HL-60 (cell line): Measurements from ENCODE around the gene TMEM242.

Experiments used
- CTCF ChIP-seq: IDR thresholded peaks from one replicate; pipeline ENCODE4 v1.5.1; 2011; ENCODE audit warnings: low read length, control low read depth, inconsistent platforms; ENCODE audit not compliant: insufficient read depth
- POLR2AphosphoS5 ChIP-seq: IDR thresholded peaks from 2 replicates; pipeline ENCODE4 v1.6.1; 2012; ENCODE audit warnings: low read depth
- TF ChIP-seq, protein P1 (sequence below): IDR thresholded peaks from 2 replicates; pipeline ENCODE4 v1.6.1; 2012; ENCODE audit warnings: low read depth; ENCODE audit not compliant: insufficient replicate concordance

DNA sequence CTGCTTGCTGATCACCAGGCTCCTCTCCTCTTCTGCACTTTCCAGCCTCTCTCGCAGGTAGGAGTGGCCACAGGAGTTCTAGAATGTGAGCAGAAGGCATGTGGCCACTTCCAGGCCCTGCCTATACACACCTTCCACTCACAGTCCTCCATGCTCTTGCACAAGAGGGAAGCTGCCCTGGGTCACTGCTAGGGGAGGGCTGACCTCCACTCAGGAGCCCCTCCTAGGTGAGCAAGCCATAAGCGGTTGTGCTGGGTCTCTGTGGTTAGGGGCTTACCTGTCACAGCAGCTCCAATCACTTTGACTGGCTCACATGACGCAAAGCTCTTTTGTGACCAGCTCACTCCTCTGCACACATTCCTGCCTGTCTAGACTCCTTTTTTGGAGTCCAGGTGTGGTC lies 68.2 kb downstream of the TMEM242 start:
- TF ChIP-seq CTCF (no peak), POLR2AphosphoS5 (no peak)
- TF ChIP-seq, protein P1, sequence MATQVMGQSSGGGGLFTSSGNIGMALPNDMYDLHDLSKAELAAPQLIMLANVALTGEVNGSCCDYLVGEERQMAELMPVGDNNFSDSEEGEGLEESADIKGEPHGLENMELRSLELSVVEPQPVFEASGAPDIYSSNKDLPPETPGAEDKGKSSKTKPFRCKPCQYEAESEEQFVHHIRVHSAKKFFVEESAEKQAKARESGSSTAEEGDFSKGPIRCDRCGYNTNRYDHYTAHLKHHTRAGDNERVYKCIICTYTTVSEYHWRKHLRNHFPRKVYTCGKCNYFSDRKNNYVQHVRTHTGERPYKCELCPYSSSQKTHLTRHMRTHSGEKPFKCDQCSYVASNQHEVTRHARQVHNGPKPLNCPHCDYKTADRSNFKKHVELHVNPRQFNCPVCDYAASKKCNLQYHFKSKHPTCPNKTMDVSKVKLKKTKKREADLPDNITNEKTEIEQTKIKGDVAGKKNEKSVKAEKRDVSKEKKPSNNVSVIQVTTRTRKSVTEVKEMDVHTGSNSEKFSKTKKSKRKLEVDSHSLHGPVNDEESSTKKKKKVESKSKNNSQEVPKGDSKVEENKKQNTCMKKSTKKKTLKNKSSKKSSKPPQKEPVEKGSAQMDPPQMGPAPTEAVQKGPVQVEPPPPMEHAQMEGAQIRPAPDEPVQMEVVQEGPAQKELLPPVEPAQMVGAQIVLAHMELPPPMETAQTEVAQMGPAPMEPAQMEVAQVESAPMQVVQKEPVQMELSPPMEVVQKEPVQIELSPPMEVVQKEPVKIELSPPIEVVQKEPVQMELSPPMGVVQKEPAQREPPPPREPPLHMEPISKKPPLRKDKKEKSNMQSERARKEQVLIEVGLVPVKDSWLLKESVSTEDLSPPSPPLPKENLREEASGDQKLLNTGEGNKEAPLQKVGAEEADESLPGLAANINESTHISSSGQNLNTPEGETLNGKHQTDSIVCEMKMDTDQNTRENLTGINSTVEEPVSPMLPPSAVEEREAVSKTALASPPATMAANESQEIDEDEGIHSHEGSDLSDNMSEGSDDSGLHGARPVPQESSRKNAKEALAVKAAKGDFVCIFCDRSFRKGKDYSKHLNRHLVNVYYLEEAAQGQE, result no peak
